HepG2 (cell line): Measurements from ENCODE around the gene KRT38. TPM values are rescaled to one million over a fixed set of nuclear protein-coding genes. Genes with fewer than 3 reads are reported as not detected.

ENCODE experiments used
- ATAC-seq: fragments of 200-7000 bp; cut with Tn5 transposase; 3 replicates; pipeline ENCODE4 v1.9.1; 2020; ENCODE audit warnings: mild to moderate bottlenecking, moderate library complexity
- BruUV-seq: library from RNA; stranded (reverse); fragments of 400-500 nt; replicated peaks from 2 replicates; lab custom pipeline; 2021; lab: Mats Ljungman, UMichigan
- CTCF ChIA-PET: fragments of 300-600 bp; formaldehyde crosslinking; extraction: SDS; loops from one replicate; lab custom pipeline; 2021; ENCODE audit warnings: low total read pairs, inconsistent platforms, low intra/inter-chr PET ratio; lab: Yijun Ruan, JAX
- POLR2A ChIA-PET: fragments of 350-600 bp; sonication (Branson Sonifier 250); formaldehyde crosslinking; loops from one replicate; lab custom pipeline; 2020; ENCODE audit warnings: antibody characterized with exemption, inconsistent platforms; lab: Yijun Ruan, JAX
- DNase-seq: peaks from one replicate; pipeline ENCODE4 v3.0.0-alpha.2; 2015; ENCODE audit warnings: low spot score
- FAIRE-seq: peaks from 3 replicates; lab custom pipeline; 2011; peaks lifted over from hg19 to GRCh38; lab: Jason Lieb, UNC
- H2AFZ ChIP-seq: one replicate; pipeline ENCODE4 v1.6.1; 2011; ENCODE audit warnings: low read length, inconsistent platforms
- H3K27ac ChIP-seq: fragments of 300-600 bp; 3 replicates; pipeline ENCODE4 v1.8.0; 2011; ENCODE audit warnings: mixed run types, mild to moderate bottlenecking, mixed read lengths, low read length, inconsistent platforms; ENCODE audit not compliant: insufficient read depth; ENCODE audit errors: extremely low read length
- H3K27me3 ChIP-seq, 2 experiments: fragments of 200-600 bp in 1 of 2; 2 replicates in 1 of 2; 3 replicates in 1 of 2; pipeline versions ENCODE4 v1.6.0 to v1.8.0; 2011; ENCODE audit warnings: low read length in 2 of 2, mild to moderate bottlenecking in 2 of 2, moderate library complexity in 2 of 2, inconsistent platforms in 1 of 2; ENCODE audit not compliant: insufficient read depth in 2 of 2, control insufficient read depth in 1 of 2
- H3K36me3 ChIP-seq, 2 experiments: fragments of 200-600 bp in 1 of 2; replicated peaks in 1 of 2; 2 replicates in 1 of 2; 3 replicates in 1 of 2; pipeline versions ENCODE4 v1.5.1 to v1.8.0; 2011; ENCODE audit warnings: low read length in 2 of 2, inconsistent platforms in 1 of 2; ENCODE audit not compliant: insufficient read depth in 2 of 2, control insufficient read depth in 1 of 2
- H3K4me1 ChIP-seq: 2 replicates; pipeline ENCODE4 v1.5.1; 2012; ENCODE audit warnings: low read length, inconsistent platforms; ENCODE audit not compliant: insufficient read depth
- H3K4me2 ChIP-seq: 2 replicates; pipeline ENCODE4 v1.6.0; 2011; ENCODE audit warnings: low read depth, low read length, inconsistent platforms
- H3K4me3 ChIP-seq, 3 experiments: fragments of 200-600 bp in 1 of 3; sonication (generic), shearing (Covaris generic) in 1 of 3; replicated peaks in 1 of 3; 2 replicates each; pipeline ENCODE4 v1.5.1; 2011 to 2016; ENCODE audit warnings: low read length in 3 of 3, inconsistent platforms in 2 of 3, low read depth in 2 of 3, mild to moderate bottlenecking in 2 of 3, control low read depth in 1 of 3, mixed read lengths in 1 of 3; ENCODE audit not compliant: insufficient read depth in 1 of 3
- H3K79me2 ChIP-seq: one replicate; pipeline ENCODE4 v1.6.1; 2011; ENCODE audit warnings: low read length, inconsistent platforms; ENCODE audit not compliant: insufficient read depth
- H3K9ac ChIP-seq: 2 replicates; pipeline ENCODE4 v1.6.0; 2011; ENCODE audit warnings: mild to moderate bottlenecking, low read depth, low read length, inconsistent platforms; ENCODE audit not compliant: insufficient read depth
- H3K9me3 ChIP-seq: 2 replicates; pipeline ENCODE4 v1.5.1; 2012; ENCODE audit warnings: mild to moderate bottlenecking, low read length
- H4K20me1 ChIP-seq: 2 replicates; pipeline ENCODE4 v1.6.0; 2011; ENCODE audit warnings: inconsistent platforms, mild to moderate bottlenecking, low read length, moderate library complexity; ENCODE audit not compliant: insufficient read depth
- ATF2 ChIP-seq: sonication (generic); formaldehyde crosslinking; IDR thresholded peaks from 2 replicates; pipeline ENCODE4 v1.4.0; 2020; ENCODE audit warnings: missing genetic modification reagents
- CC2D1A ChIP-seq: sonication (generic); formaldehyde crosslinking; IDR thresholded peaks from 2 replicates; pipeline ENCODE4 v1.8.1; 2023; ENCODE audit warnings: mild to moderate bottlenecking, missing genetic modification reagents
- HIVEP1 ChIP-seq: sonication (generic); formaldehyde crosslinking; IDR thresholded peaks from 2 replicates; pipeline ENCODE4 v1.4.0; 2020; ENCODE audit warnings: mild to moderate bottlenecking, missing genetic modification reagents
- KDM6A ChIP-seq: IDR thresholded peaks from 2 replicates; pipeline ENCODE4 v1.6.1; 2016; ENCODE audit warnings: low read depth
- MAFK ChIP-seq, 2 experiments: IDR thresholded peaks in 1 of 2; conservative IDR thresholded peaks in 1 of 2; 2 replicates each; pipeline ENCODE4 v1.6.1; 2011; ENCODE audit warnings: improper control_type of control experiment in 2 of 2, low read length in 2 of 2
- SNAPC2 ChIP-seq: sonication (generic); formaldehyde crosslinking; IDR thresholded peaks from 2 replicates; pipeline ENCODE4 v1.8.1; 2022; ENCODE audit warnings: mild to moderate bottlenecking, missing genetic modification reagents
- XRCC5 ChIP-seq: fragments of 200-400 bp; formaldehyde crosslinking; optimal IDR thresholded peaks from 2 replicates; pipeline ENCODE3; 2017; ENCODE audit warnings: mild to moderate bottlenecking, low read length
- ZNF264 ChIP-seq: sonication (generic); formaldehyde crosslinking; IDR thresholded peaks from 2 replicates; pipeline ENCODE4 v1.4.0; 2020; ENCODE audit warnings: missing genetic modification reagents
- ZNF513 ChIP-seq: sonication (generic); formaldehyde crosslinking; conservative IDR thresholded peaks from 2 replicates; pipeline ENCODE4 v1.5.0; 2020; ENCODE audit warnings: missing genetic modification reagents
- ZNF570 ChIP-seq: sonication (generic); formaldehyde crosslinking; IDR thresholded peaks from 2 replicates; pipeline ENCODE4 v1.4.0; 2020; ENCODE audit warnings: mild to moderate bottlenecking, missing genetic modification reagents, borderline replicate concordance
- WGBS: methylation state at CpG from one replicate; pipeline ENCODE4 v1.1.6; 2017; ENCODE audit warnings: low lambda C conversion rate; 5-methylcytosine and 5-hydroxymethylcytosine counted together
- in situ Hi-C: cut with HindIII; loops from 2 replicates; pipeline ENCODE4 v1.10.0; 2017; ENCODE audit warnings: low pct_unique_long_range_greater_than_20kb; ENCODE audit not compliant: extremely low pct_ligation_motif_present
- intact Hi-C: fragments of 100-400 bp; cut with micrococcal nuclease; formaldehyde crosslinking; loops from one replicate; pipeline ENCODE4 v1.10.0; 2022; ENCODE audit not compliant: unreplicated experiment
- polyA plus RNA-seq, 8 experiments: library from polyadenylated mRNA; depleted of rRNA in 3 of 8; stranded (reverse) in 7 of 8; unstranded in 1 of 8; fragments of >200 nt; fragmentation: Illumina TruSeq in 4 of 8; extraction: Trizol in 4 of 8; gene quantifications; 2 replicates each; pipeline versions ENCODE4 v1.2.1 to v1.2.3, GENCODE V29; 2011 to 2016; ENCODE audit warnings: low read depth in 4 of 8, missing spikeins in 1 of 8, mixed read lengths in 1 of 8; ENCODE audit not compliant: insufficient read depth in 1 of 8
- total RNA-seq, 5 experiments: library from RNA; depleted of rRNA; stranded (reverse); fragments of >200 nt; fragmentation: Illumina TruSeq; extraction: Trizol; gene quantifications; 2 replicates each; pipeline ENCODE4 v1.2.3, GENCODE V29; 2016; ENCODE audit warnings: low read depth in 1 of 5
- TF ChIP-seq, protein P1 (sequence below): sonication (generic); formaldehyde crosslinking; IDR thresholded peaks from 2 replicates; pipeline ENCODE4 v1.5.0; 2020; ENCODE audit warnings: mild to moderate bottlenecking, missing genetic modification reagents, moderate library complexity
- TF ChIP-seq, protein P2 (sequence below): IDR thresholded peaks from 2 replicates; pipeline ENCODE4 v1.6.1; 2012; ENCODE audit warnings: low read length, improper control_type of control experiment

KRT38 gene
- total and polyA plus RNA-seq, 2 of the 13 experiments (the other 11 are each of a cell fraction or from before 2014, with no cell fraction given), result not detected

DNA sequence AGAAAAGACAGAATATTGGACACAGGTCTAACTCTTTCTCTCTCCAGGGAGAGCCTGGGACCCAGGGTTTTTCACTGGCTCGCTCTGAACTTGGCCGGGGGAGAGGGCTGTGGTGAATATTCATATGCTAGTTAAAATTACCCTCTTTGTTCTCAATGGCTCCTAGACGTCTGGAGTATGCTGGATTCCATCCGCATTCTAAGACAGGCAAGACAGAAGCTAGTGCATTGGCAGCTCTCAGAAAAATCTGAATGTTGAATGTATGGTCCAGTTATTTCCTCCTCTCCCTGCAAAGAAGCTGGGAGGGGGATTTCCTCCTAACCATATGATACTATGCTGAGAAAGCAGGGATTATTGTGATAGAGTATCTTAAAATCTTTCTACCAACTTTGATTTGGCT lies 53.1 kb downstream of the KRT38 start:
- 0 out of 2 replicates have a peak, but pooled peaks cover 4% of the 10 kb centered on the region for H3K4me1 ChIP-seq
- H3K9me3 ChIP-seq, result peaks cover 9% of the 10 kb centered on the region
- BruUV-seq, result no TSS peak
- H3K4me2 ChIP-seq, result no peak overlapping the region
- no peaks in the 10 kb centered on the region for H4K20me1 ChIP-seq
- DNase-seq (no peak), FAIRE-seq (no peak), ATAC-seq (no peak)
- no peak overlapping the region for H3K4me3 ChIP-seq
- POLR2A ChIA-PET, result no interaction called here
- intact Hi-C loops (no loop called here), in situ Hi-C loops (no loop called here)
- TF ChIP-seq MAFK (conservative IDR thresholded peaks at IDR 0.05 in 1 of 2, IDR thresholded peaks at IDR 0.05 in 1 of 2; ENCODE audit: low read length in 2 of 2), result no peak
- no peak for TF ChIP-seq ATF2 (CRISPR knock-in tag)
- TF ChIP-seq SNAPC2 (CRISPR knock-in tag), result no peak
- no peak for TF ChIP-seq CC2D1A
- no peak for TF ChIP-seq KDM6A (CRISPR knock-in tag)
- TF ChIP-seq ZNF264 (CRISPR knock-in tag), result no peak
- no peak for TF ChIP-seq ZNF570
- TF ChIP-seq ZNF513 (CRISPR knock-in tag), result no peak
- no peak for TF ChIP-seq XRCC5
- no peak for TF ChIP-seq HIVEP1
- TF ChIP-seq, protein P1, sequence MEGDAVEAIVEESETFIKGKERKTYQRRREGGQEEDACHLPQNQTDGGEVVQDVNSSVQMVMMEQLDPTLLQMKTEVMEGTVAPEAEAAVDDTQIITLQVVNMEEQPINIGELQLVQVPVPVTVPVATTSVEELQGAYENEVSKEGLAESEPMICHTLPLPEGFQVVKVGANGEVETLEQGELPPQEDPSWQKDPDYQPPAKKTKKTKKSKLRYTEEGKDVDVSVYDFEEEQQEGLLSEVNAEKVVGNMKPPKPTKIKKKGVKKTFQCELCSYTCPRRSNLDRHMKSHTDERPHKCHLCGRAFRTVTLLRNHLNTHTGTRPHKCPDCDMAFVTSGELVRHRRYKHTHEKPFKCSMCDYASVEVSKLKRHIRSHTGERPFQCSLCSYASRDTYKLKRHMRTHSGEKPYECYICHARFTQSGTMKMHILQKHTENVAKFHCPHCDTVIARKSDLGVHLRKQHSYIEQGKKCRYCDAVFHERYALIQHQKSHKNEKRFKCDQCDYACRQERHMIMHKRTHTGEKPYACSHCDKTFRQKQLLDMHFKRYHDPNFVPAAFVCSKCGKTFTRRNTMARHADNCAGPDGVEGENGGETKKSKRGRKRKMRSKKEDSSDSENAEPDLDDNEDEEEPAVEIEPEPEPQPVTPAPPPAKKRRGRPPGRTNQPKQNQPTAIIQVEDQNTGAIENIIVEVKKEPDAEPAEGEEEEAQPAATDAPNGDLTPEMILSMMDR, result no peak
- TF ChIP-seq, protein P2, sequence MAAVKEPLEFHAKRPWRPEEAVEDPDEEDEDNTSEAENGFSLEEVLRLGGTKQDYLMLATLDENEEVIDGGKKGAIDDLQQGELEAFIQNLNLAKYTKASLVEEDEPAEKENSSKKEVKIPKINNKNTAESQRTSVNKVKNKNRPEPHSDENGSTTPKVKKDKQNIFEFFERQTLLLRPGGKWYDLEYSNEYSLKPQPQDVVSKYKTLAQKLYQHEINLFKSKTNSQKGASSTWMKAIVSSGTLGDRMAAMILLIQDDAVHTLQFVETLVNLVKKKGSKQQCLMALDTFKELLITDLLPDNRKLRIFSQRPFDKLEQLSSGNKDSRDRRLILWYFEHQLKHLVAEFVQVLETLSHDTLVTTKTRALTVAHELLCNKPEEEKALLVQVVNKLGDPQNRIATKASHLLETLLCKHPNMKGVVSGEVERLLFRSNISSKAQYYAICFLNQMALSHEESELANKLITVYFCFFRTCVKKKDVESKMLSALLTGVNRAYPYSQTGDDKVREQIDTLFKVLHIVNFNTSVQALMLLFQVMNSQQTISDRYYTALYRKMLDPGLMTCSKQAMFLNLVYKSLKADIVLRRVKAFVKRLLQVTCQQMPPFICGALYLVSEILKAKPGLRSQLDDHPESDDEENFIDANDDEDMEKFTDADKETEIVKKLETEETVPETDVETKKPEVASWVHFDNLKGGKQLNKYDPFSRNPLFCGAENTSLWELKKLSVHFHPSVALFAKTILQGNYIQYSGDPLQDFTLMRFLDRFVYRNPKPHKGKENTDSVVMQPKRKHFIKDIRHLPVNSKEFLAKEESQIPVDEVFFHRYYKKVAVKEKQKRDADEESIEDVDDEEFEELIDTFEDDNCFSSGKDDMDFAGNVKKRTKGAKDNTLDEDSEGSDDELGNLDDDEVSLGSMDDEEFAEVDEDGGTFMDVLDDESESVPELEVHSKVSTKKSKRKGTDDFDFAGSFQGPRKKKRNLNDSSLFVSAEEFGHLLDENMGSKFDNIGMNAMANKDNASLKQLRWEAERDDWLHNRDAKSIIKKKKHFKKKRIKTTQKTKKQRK, result no peak
- H3K27ac ChIP-seq, result no peak overlapping the region
- peaks cover 0 to 3% of the 10 kb centered on the region in 2 experiments; a peak in 2 of 5 replicates for H3K27me3 ChIP-seq
- WGBS, result 25% methylated on average over 4 of the region's 4 CpGs
- H2AFZ ChIP-seq, result no peak overlapping the region
- H3K9ac ChIP-seq, result no peak overlapping the region
- H3K36me3 ChIP-seq, result no peaks in the 10 kb centered on the region
- no peaks in the 10 kb centered on the region for H3K79me2 ChIP-seq
- CTCF ChIA-PET, result no interaction called here
